Astrocyte (in vitro differentiated cells and primary cell): ENCODE data around the gene UVSSA. TPM values are rescaled to one million over a fixed set of nuclear protein-coding genes. Genes with fewer than 3 reads are reported as not detected.

ENCODE experiments used
- DNase-seq: peaks from one replicate; pipeline ENCODE4 v3.0.0-alpha.2; 2010; ENCODE audit warnings: low read depth
- FAIRE-seq: peaks from 2 replicates; lab custom pipeline; 2011; peaks lifted over from hg19 to GRCh38; lab: Jason Lieb, UNC
- H2AFZ ChIP-seq: 2 replicates; pipeline ENCODE4 v1.6.0; 2012; ENCODE audit warnings: low read depth, low read length, inconsistent platforms
- H3K27ac ChIP-seq: 2 replicates; pipeline ENCODE4 v1.5.1; 2011; ENCODE audit warnings: low read depth, low read length, inconsistent platforms
- H3K27me3 ChIP-seq: 2 replicates; pipeline ENCODE4 v1.6.0; 2011; ENCODE audit warnings: low read length, inconsistent platforms; ENCODE audit not compliant: insufficient read depth
- H3K36me3 ChIP-seq: 2 replicates; pipeline ENCODE4 v1.5.1; 2011; ENCODE audit warnings: low read length, inconsistent platforms; ENCODE audit not compliant: insufficient read depth
- H3K4me1 ChIP-seq: 2 replicates; pipeline ENCODE4 v1.5.1; 2011; ENCODE audit warnings: low read length, inconsistent platforms; ENCODE audit not compliant: insufficient read depth
- H3K4me2 ChIP-seq: 2 replicates; pipeline ENCODE4 v1.6.0; 2012; ENCODE audit warnings: low read length, inconsistent platforms
- H3K4me3 ChIP-seq: 2 replicates; pipeline ENCODE4 v1.5.1; 2011; ENCODE audit warnings: low read depth, mild to moderate bottlenecking, low read length, inconsistent platforms; ENCODE audit not compliant: insufficient read depth
- H3K79me2 ChIP-seq: 2 replicates; pipeline ENCODE4 v1.6.0; 2012; ENCODE audit warnings: mild to moderate bottlenecking, low read length, inconsistent platforms; ENCODE audit not compliant: insufficient read depth
- H3K9ac ChIP-seq: 2 replicates; pipeline ENCODE4 v1.6.0; 2012; ENCODE audit warnings: mild to moderate bottlenecking, low read length, inconsistent platforms
- H3K9me3 ChIP-seq: 2 replicates; pipeline ENCODE4 v1.5.1; 2012; ENCODE audit warnings: low read depth, mild to moderate bottlenecking, low read length, inconsistent platforms; ENCODE audit not compliant: insufficient read depth
- H4K20me1 ChIP-seq: 2 replicates; pipeline ENCODE4 v1.6.0; 2012; ENCODE audit warnings: low read length, inconsistent platforms; ENCODE audit not compliant: insufficient read depth
- H3K27ac Mint-ChIP-seq: one replicate; pipeline ENCODE4 v1.8.0; 2021; ENCODE audit warnings: mild to moderate bottlenecking, mixed read lengths; ENCODE audit not compliant: unreplicated experiment
- H3K27me3 Mint-ChIP-seq: one replicate; pipeline ENCODE4 v1.8.0; 2021; ENCODE audit warnings: low read depth, mixed read lengths; ENCODE audit not compliant: unreplicated experiment
- H3K36me3 Mint-ChIP-seq: one replicate; pipeline ENCODE4 v1.8.0; 2021; ENCODE audit warnings: low read depth, mixed read lengths; ENCODE audit not compliant: unreplicated experiment
- H3K4me1 Mint-ChIP-seq: one replicate; pipeline ENCODE4 v1.8.0; 2021; ENCODE audit warnings: low read depth, mixed read lengths; ENCODE audit not compliant: unreplicated experiment
- H3K4me3 Mint-ChIP-seq: one replicate; pipeline ENCODE4 v1.8.0; 2021; ENCODE audit warnings: mild to moderate bottlenecking, moderate library complexity, mixed read lengths; ENCODE audit not compliant: unreplicated experiment
- H3K9me3 Mint-ChIP-seq: one replicate; pipeline ENCODE4 v1.8.0; 2021; ENCODE audit warnings: mild to moderate bottlenecking, mixed read lengths; ENCODE audit not compliant: unreplicated experiment
- CTCF ChIP-seq: IDR thresholded peaks from 2 replicates; pipeline ENCODE4 v1.5.1; 2011; ENCODE audit warnings: low read depth, mild to moderate bottlenecking, inconsistent platforms, low read length, moderate library complexity; ENCODE audit not compliant: insufficient read depth
- EZH2 ChIP-seq: IDR thresholded peaks from 2 replicates; pipeline ENCODE4 v1.6.1; 2012; ENCODE audit warnings: mild to moderate bottlenecking, low read length, inconsistent platforms; ENCODE audit not compliant: insufficient read depth
- total RNA-seq: library from RNA; stranded (reverse); gene quantifications from 2 replicates; pipeline ENCODE4 v1.2.1, GENCODE V29; 2021

UVSSA gene
- total RNA-seq, 1 donor from 2014 or later: 14.8 TPM

GRCh38 chr4:1338752-1339414, 8.1 kb upstream of the UVSSA start:
- no peak overlapping the region for H3K27ac Mint-ChIP-seq
- Histone ChIP-seq H3K4me2 (no peak overlapping the region), H3K79me2 (peaks cover 12% of the 10 kb centered on the region), H3K9ac (no peak overlapping the region), H3K4me1 (peaks cover 3% of the 10 kb centered on the region), H4K20me1 (peaks cover 33% of the 10 kb centered on the region), H3K27ac (no peak overlapping the region), H3K4me3 (no peak overlapping the region), H3K27me3 (no peaks in the 10 kb centered on the region), H3K36me3 (peaks cover 41% of the 10 kb centered on the region), H2AFZ (no peak overlapping the region), H3K9me3 (peaks cover 2% of the 10 kb centered on the region)
- no peak overlapping the region for H3K4me3 Mint-ChIP-seq
- H3K36me3 Mint-ChIP-seq: peaks cover 46% of the 10 kb centered on the region
- peaks cover 19% of the 10 kb centered on the region for H3K4me1 Mint-ChIP-seq
- H3K27me3 Mint-ChIP-seq: no peaks in the 10 kb centered on the region
- FAIRE-seq (no peak), DNase-seq (no peak)
- peaks cover 6% of the 10 kb centered on the region for H3K9me3 Mint-ChIP-seq
- TF ChIP-seq EZH2: no peak

- no peak overlapping the region for H3K4me3 ChIP-seq
- no peak overlapping the region for H3K27ac ChIP-seq
- H3K9ac ChIP-seq: no peak overlapping the region
- H3K4me2 ChIP-seq: no peak overlapping the region
- H3K36me3 Mint-ChIP-seq: peaks cover 43% of the 10 kb centered on the region
- TF ChIP-seq CTCF (no peak), EZH2 (no peak)
- no peaks in the 10 kb centered on the region for H3K27me3 Mint-ChIP-seq
- DNase-seq (no peak), FAIRE-seq (no peak)
- peaks cover 2% of the 10 kb centered on the region for H3K9me3 ChIP-seq
- no peak overlapping the region for H3K4me3 Mint-ChIP-seq
- H3K4me1 Mint-ChIP-seq: peaks cover 19% of the 10 kb centered on the region
- peaks cover 41% of the 10 kb centered on the region for H3K36me3 ChIP-seq
- peaks cover 33% of the 10 kb centered on the region for H4K20me1 ChIP-seq
- H3K27me3 ChIP-seq: no peaks in the 10 kb centered on the region
- peaks cover 3% of the 10 kb centered on the region for H3K4me1 ChIP-seq
- H3K9me3 Mint-ChIP-seq: peaks cover 6% of the 10 kb centered on the region
- H3K27ac Mint-ChIP-seq: no peak overlapping the region
- peaks cover 12% of the 10 kb centered on the region for H3K79me2 ChIP-seq
- H2AFZ ChIP-seq: no peak overlapping the region
Measured at GRCh38 chr4:1339489-1339888, 7.5 kb upstream of the UVSSA start.

GRCh38 chr4:1340181-1340747, 6.7 kb upstream of the UVSSA start:
- DNase-seq: no peak
- Histone ChIP-seq H3K4me3 (no peak overlapping the region), H3K27me3 (no peaks in the 10 kb centered on the region), H3K79me2 (peaks cover 18% of the 10 kb centered on the region), H3K9me3 (no peaks in the 10 kb centered on the region), H2AFZ (no peak overlapping the region), H3K9ac (no peak overlapping the region), H3K4me1 (peaks cover 3% of the 10 kb centered on the region), H3K27ac (no peak overlapping the region), H3K4me2 (no peak overlapping the region), H4K20me1 (peaks cover 28% of the 10 kb centered on the region), H3K36me3 (peaks cover 34% of the 10 kb centered on the region)
- no peak overlapping the region for H3K4me3 Mint-ChIP-seq
- peaks cover 38% of the 10 kb centered on the region for H3K36me3 Mint-ChIP-seq
- no peak for FAIRE-seq
- H3K9me3 Mint-ChIP-seq: peaks cover 6% of the 10 kb centered on the region
- H3K27me3 Mint-ChIP-seq: no peaks in the 10 kb centered on the region
- peaks cover 26% of the 10 kb centered on the region for H3K4me1 Mint-ChIP-seq
- no peak overlapping the region for H3K27ac Mint-ChIP-seq
- TF ChIP-seq EZH2 (no peak), CTCF (no peak)
